Activated T-cell treated with anti-CD3 and anti-CD28 coated beads, Interleukin-2, amount 50 U/mL, for 48 hours (primary cell): ENCODE measurements around the gene RNF169.
"Not testable (repeated sequence)": the region's sequence is repeated elsewhere in the genome, so short reads cannot be mapped to it uniquely, and the experiment has no call there.

ENCODE experiments used
- DNase-seq, 2 experiments: peaks; one replicate each; pipeline ENCODE4 v3.0.0-alpha.2; 2020

Gene RNF169

GRCh38 chr11:74825596-74825995 lies 76.9 kb downstream of the RNF169 start:
- DNase-seq: not testable (repeated sequence)

- DNase-seq: no peak
Observed at GRCh38 chr11:74826901-74827300, 78.3 kb downstream of the RNF169 start.

GRCh38 chr11:74837191-74837590 lies 88.5 kb downstream of the RNF169 start:
- DNase-seq: no peak

- DNase-seq: no peak
Observed at GRCh38 chr11:74838188-74838587, 89.5 kb downstream of the RNF169 start.

GRCh38 chr11:74839446-74839845 lies 90.8 kb downstream of the RNF169 start:
- DNase-seq: no peak

GRCh38 chr11:74839971-74840370 lies 91.3 kb downstream of the RNF169 start:
- DNase-seq: no peak

GRCh38 chr11:74840486-74840885 lies 91.8 kb downstream of the RNF169 start:
- no peak for DNase-seq

- no peak for DNase-seq
Observed at GRCh38 chr11:74842967-74843366, 94.3 kb downstream of the RNF169 start.

- no peak for DNase-seq
Observed at GRCh38 chr11:74844072-74844471, 95.4 kb downstream of the RNF169 start.

- no peak for DNase-seq
Observed at GRCh38 chr11:74844865-74845264, 96.2 kb downstream of the RNF169 start.

- no peak for DNase-seq
Observed at GRCh38 chr11:74845978-74846517, 97.4 kb downstream of the RNF169 start.

- no peak for DNase-seq
Observed at GRCh38 chr11:74846770-74847169, 98.1 kb downstream of the RNF169 start.

GRCh38 chr11:74847395-74847794 lies 98.7 kb downstream of the RNF169 start:
- no peak for DNase-seq

- DNase-seq: no peak
Observed at GRCh38 chr11:74847895-74848294, 99.2 kb downstream of the RNF169 start.

- DNase-seq: no peak
Observed at GRCh38 chr11:74849525-74850391, 101.1 kb downstream of the RNF169 start.

- no peak for DNase-seq
Observed at GRCh38 chr11:74853223-74853622, 104.6 kb downstream of the RNF169 start.

- DNase-seq: no peak
Observed at GRCh38 chr11:74860743-74861142, 112.1 kb downstream of the RNF169 start.

- no peak for DNase-seq
Observed at GRCh38 chr11:74863410-74863809, 114.8 kb downstream of the RNF169 start.

GRCh38 chr11:74866557-74866956 lies 117.9 kb downstream of the RNF169 start:
- no peak for DNase-seq

- DNase-seq: no peak
Observed at GRCh38 chr11:74870485-74870884, 121.8 kb downstream of the RNF169 start.

GRCh38 chr11:74871037-74871436 lies 122.4 kb downstream of the RNF169 start:
- no peak for DNase-seq

- no peak for DNase-seq
Observed at GRCh38 chr11:74877132-74877531, 128.5 kb downstream of the RNF169 start.
